ENCODE measurements around the gene ATP2A1.
"Not testable (repeated sequence)": the region's sequence is repeated elsewhere in the genome, so short reads cannot be mapped to it uniquely, and the experiment has no call there.

ATP2A1 gene

DNA sequence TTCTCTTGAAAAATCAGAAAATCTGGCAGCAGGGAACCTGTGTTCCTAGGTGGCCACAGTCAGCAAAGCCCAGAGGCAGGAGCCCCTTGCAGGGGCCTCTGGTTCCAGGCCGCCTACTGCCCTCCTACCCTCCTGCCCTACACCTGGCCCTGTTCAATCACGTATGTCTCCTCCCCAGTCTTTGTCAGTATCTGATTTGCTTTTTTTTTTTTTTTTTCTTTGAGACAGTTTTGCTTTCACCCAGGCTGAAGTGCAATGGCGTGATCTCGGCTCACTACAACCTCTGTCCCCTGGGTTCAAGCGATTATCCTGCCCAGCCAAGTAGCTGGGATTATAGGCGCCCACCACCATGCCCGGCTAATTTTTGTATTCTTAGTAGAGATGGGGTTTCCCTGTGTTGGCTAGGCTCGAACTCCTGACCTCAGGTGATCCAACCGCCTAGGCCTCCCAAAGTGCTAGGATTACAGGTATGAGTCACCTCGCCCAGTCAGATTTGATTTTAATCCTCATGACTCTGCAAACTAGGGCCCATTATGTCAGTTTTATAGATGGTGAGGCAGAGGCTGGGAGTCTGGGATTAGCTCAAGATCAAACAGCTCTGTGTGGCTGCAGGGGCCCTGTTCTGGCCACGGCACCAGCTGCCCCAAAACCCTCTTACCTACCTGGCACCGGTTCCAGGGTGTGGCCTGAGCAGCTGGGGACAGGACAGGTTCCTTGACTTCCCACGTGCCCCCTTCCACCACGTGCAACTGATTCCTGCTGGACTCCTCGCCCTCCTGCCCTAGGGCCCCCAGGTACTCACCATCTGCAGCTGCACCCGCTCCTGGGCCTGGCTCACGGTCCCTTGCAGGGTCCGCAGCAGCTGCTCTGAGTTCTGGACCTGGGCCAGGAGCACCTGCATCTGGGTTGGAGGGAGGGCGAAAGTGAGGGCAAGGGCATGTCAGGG, 32.1 kb downstream of the ATP2A1 start:
- no peak for DNase-seq (ENCODE audit: low spot score)

GRCh38 chr16:28912558-28912957, 34.3 kb downstream of the ATP2A1 start:
- no peak for DNase-seq (ENCODE audit: low spot score)

DNA sequence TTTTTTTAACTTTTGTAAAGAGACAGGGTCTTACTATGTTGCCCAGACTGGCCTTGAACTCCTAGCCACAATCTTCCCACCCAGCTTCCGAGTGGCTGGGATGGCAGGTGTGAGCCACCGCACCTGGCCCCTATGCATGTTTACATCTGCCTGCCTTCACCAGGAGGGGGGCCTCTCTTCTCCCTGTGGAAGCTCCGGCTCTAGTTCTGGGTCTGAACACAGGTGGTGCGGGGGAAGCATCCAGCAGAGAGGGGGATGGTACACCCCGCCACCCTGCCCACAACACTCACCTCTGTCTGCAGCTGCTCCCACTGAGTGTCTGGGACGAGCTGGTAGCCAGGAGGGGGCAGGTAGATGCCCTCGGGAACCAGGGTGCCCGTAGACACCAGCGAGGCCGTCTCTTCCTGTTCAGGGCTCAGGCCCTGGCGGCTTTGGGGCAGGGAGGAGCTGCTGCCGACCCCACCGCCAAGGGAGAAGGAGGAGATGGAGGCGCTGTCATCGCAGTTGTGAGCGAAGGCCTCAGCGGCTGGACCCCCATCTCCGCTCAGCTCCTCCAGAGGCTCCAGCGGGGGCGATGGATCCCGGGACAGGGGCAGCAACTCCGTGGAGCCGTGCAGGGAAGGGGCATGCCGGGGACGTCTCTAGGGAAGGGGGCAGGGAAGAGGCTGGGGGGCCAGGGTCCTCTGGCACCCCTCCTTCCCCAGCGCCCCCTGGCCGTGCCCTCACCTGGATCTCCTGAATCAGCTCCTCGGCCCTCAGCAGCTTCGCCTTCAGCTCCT, 35.8 kb downstream of the ATP2A1 start:
- no peak for DNase-seq (ENCODE audit: low spot score)

GRCh38 chr16:28915181-28915580, 36.9 kb downstream of the ATP2A1 start:
- no peak for DNase-seq (ENCODE audit: low spot score)

GRCh38 chr16:28917095-28917494, 38.8 kb downstream of the ATP2A1 start:
- DNase-seq (ENCODE audit: low spot score), result no peak

- DNase-seq (ENCODE audit: low spot score), result no peak
Observed at GRCh38 chr16:28918698-28919097, 40.4 kb downstream of the ATP2A1 start.

DNA sequence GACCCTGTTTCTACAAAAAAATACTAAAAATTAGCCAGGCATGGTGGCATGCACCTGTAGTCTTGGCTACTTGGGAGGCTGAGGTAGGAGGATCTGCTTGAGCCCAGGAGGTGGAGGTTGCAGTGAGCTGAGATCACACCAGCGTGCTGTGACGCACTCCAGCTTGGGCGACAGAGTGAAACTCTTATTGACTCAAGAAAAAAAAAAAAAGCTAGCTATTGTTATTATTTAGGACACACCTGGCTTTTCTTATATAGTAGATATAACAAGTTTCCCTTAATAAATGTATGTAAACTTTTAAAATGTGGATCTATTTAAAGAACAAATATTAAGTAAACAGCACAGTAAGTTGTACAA, 44.9 kb downstream of the ATP2A1 start:
- no peak for DNase-seq (ENCODE audit: low spot score)

GRCh38 chr16:28923652-28924398, 45.5 kb downstream of the ATP2A1 start:
- no peak for DNase-seq (ENCODE audit: low spot score)

DNA sequence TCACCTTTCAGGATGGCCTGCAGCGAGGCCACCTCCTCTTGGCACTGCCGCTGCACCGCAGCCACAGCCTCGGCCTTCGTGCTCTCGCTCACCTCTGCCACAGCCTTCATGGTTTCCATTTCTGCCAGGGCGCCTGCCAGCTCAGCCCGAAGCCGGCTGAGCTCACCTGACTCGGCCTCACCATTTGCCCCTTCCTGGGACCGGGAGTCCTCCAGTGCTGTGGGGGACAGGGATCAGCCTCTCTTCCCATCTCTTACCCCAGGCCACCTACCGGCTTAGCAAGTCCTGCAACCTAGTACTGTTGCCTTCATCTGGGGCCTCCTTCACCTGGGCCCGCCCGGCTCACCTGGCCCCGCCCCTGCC, 46.1 kb downstream of the ATP2A1 start:
- no peak for DNase-seq (ENCODE audit: low spot score)

DNA sequence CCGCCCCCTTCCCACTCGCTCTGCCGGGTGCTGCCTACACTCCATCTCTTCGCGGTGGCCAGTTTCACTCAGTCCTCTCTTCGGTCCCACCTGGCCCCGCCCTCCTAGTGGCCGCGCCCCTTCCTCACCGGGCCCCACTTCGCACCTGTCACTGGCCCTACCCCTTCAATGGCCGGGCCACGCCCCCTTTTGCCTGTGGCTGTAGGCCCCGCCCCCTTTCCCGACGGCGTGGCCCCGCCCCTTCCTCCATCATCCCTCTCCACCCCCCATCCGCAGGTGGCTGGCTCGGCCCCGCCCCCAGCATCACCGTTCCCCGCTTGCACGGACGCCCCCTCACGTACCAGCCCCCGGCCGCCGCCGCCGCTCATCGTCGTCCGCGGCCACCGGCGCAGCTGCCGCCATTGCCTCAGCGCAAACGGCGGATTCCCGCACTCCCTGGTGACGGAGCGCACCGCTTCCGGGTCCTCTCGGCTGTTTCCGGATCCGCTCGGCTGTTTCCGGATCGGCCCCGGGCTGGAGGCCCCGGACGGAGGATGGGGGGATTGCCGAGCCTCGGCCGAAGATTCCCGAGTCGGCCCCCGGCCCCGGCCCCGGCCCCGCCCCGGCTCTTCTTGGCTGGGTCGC, 46.6 kb downstream of the ATP2A1 start, which contains the start of gene RABEP2:
Gene RABEP2, minus strand, starts transcription at position 477 of the 624 bp plus-strand sequence. Its CDS starts 75 bp downstream, at position 402.
- DNase-seq (ENCODE audit: low spot score), result peak; percentile 93

- peak; percentile 62 for DNase-seq (ENCODE audit: low spot score)
Observed at GRCh38 chr16:28925386-28926228, 47.3 kb downstream of the ATP2A1 start.

DNA sequence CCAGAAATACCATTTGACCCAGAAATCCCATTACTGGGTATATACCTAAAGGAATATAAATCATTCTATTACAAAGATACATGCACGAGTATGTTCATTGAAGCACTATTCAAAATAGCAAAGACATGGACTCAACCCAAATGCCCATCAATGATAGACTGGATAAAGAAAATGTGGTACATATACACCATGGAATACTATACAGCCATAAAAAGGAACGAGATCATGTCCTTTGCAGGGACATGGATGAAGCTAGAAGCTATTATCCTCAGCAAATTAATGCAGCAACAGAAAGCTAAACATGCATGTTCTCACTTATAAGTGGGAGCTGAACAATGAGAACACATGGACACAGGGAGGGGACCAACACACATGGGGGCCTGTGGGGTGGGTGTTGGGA, 48.0 kb downstream of the ATP2A1 start:
- DNase-seq (ENCODE audit: low spot score), result not testable (repeated sequence)

- DNase-seq (ENCODE audit: low spot score), result no peak
Observed at GRCh38 chr16:28927815-28928214, 49.5 kb downstream of the ATP2A1 start.

GRCh38 chr16:28930203-28930602, 51.9 kb downstream of the ATP2A1 start:
- DNase-seq (ENCODE audit: low spot score), result no peak

- no peak for DNase-seq (ENCODE audit: low spot score)
Observed at GRCh38 chr16:28930652-28931051, 52.4 kb downstream of the ATP2A1 start.

GRCh38 chr16:28931801-28932225, 53.5 kb downstream of the ATP2A1 start, which contains the start of gene CD19:
Gene CD19, plus strand, starts transcription at chr16:28931971. Its CDS starts 30 bp downstream, at chr16:28932001.
- no peak for DNase-seq (ENCODE audit: low spot score)

GRCh38 chr16:28932339-28933141, 54.3 kb downstream of the ATP2A1 start:
- DNase-seq (ENCODE audit: low spot score), result no peak

- DNase-seq (ENCODE audit: low spot score), result no peak
Observed at GRCh38 chr16:28933171-28933570, 54.9 kb downstream of the ATP2A1 start.

GRCh38 chr16:28935346-28935745, 57.1 kb downstream of the ATP2A1 start:
- no peak for DNase-seq (ENCODE audit: low spot score)
